ENCODE data around the gene MSX1.

Gene MSX1

GRCh38 chr4:4857809-4858508 lies 1.5 kb upstream of the MSX1 start:
- no peak for DNase-seq (ENCODE audit: low spot score)

GRCh38 chr4:4858527-4859324 lies 739 bp upstream of the MSX1 start:
- DNase-seq (ENCODE audit: low spot score): no peak

GRCh38 chr4:4859799-4860599 lies 534 bp downstream of the MSX1 start:
- DNase-seq (ENCODE audit: low spot score): no peak

- DNase-seq (ENCODE audit: low spot score): no peak
Observed at GRCh38 chr4:4860600-4861389, 1.3 kb downstream of the MSX1 start.

GRCh38 chr4:4861390-4862018 lies 2.0 kb downstream of the MSX1 start:
- DNase-seq (ENCODE audit: low spot score): no peak

GRCh38 chr4:4862071-4862551 lies 2.6 kb downstream of the MSX1 start:
- DNase-seq (ENCODE audit: low spot score): no peak

- no peak for DNase-seq (ENCODE audit: low spot score)
Observed at GRCh38 chr4:4862665-4863482, 3.4 kb downstream of the MSX1 start.

- no peak for DNase-seq (ENCODE audit: low spot score)
Observed at GRCh38 chr4:4864443-4864939, 5.0 kb downstream of the MSX1 start.

GRCh38 chr4:4864940-4865704 lies 5.7 kb downstream of the MSX1 start:
- DNase-seq (ENCODE audit: low spot score): no peak

- no peak for DNase-seq (ENCODE audit: low spot score)
Observed at GRCh38 chr4:4865705-4866123, 6.2 kb downstream of the MSX1 start.

- DNase-seq (ENCODE audit: low spot score): no peak
Observed at GRCh38 chr4:4866124-4866865, 6.8 kb downstream of the MSX1 start.

GRCh38 chr4:4866866-4867374 lies 7.5 kb downstream of the MSX1 start:
- DNase-seq (ENCODE audit: low spot score): no peak

GRCh38 chr4:4867375-4868039 lies 8.0 kb downstream of the MSX1 start:
- no peak for DNase-seq (ENCODE audit: low spot score)

GRCh38 chr4:4868040-4868757 lies 8.7 kb downstream of the MSX1 start:
- DNase-seq (ENCODE audit: low spot score): no peak

GRCh38 chr4:4868758-4869723 lies 9.6 kb downstream of the MSX1 start:
- no peak for DNase-seq (ENCODE audit: low spot score)
